Muscle of back (tissue), 11 donors: ENCODE measurements around the gene CDH4. TPM values are rescaled to one million over a fixed set of nuclear protein-coding genes. Genes with fewer than 3 reads are reported as not detected.

ENCODE experiments used
- DNase-seq, 3 donors: peaks; one replicate each; pipeline versions ENCODE4 v3.0.0 to v3.0.0-alpha.2; 2013
- polyA plus RNA-seq, 10 donors: library from polyadenylated mRNA; unstranded; fragments of 120-200 nt; gene quantifications; one replicate each; pipeline ENCODE4 v1.2.1, GENCODE V29; 2013; ENCODE audit not compliant: insufficient read length in 10 of 10

Gene CDH4
- polyA plus RNA-seq, 10 donors = 0.74 to 2.0 (median 1.1) TPM

DNA sequence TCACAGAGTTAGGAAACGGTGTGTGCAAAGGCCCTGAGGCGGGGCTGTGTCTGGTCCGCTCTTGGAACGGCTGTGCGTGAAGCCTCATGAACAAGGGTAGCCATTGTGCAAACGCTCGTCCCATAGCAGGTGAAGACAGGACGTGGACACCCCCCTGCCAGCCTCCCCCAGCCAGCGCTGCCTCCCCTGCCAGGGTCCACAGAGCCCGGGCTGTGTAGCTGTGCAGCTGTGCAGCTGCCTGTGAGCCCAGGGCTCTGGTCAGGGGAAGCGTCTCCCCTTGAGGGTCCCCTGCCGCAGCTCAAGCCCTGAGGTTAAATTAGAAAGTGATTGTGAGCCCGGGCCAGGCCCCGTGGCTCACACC lies 674.2 kb downstream of the CDH4 start:
- no peak for DNase-seq

DNA sequence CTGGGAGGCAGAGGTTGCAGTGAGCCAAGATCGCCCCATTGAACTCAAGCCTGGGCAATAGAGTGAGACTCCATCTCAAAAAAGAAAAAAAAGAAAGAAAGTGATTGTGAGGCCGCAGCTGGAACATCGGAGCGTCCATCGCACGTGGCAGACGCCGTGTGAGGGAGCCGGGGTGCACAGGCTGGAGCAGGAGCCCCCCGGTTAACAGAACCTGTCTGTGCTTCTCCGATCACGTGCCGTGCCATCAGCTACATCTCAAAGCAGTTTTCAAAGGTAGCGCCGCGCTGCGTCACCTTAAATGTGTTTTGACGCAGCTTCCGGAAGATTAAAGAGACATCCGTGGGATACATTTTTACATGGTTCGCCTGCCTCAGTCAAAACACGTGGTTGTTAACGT lies 674.7 kb downstream of the CDH4 start:
- DNase-seq = no peak

DNA sequence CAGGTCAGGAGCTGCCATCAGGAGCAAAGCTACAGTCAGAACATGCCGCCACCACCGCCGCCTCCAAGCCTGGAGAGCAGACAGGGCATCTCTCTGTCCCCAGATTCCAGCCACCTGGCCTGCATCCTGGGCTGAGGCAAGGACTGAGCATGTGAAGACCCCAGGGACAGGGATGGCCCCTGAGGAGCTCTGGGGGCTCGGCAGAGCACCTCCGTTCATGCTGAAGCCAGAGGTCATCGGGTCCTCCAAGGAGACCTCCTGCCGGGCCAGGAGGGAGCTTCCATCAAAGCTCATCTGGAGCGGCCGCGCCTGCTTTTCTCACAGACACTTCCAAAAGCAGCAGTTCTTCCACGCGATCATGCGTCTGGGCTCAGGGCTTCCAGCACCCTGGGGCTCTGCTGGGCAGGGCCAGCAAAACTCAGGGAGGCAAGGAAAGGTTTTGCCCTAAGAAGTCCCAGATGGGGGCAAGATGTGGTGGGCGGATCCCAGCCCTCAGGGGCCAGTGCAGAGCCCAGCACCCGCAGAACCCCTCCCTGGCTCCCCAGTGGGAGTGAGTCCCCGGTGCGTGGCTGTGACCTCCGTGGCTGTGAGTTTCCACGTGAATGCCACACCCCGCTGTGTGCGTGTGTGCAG lies 675.2 kb downstream of the CDH4 start:
- no peak for DNase-seq

DNA sequence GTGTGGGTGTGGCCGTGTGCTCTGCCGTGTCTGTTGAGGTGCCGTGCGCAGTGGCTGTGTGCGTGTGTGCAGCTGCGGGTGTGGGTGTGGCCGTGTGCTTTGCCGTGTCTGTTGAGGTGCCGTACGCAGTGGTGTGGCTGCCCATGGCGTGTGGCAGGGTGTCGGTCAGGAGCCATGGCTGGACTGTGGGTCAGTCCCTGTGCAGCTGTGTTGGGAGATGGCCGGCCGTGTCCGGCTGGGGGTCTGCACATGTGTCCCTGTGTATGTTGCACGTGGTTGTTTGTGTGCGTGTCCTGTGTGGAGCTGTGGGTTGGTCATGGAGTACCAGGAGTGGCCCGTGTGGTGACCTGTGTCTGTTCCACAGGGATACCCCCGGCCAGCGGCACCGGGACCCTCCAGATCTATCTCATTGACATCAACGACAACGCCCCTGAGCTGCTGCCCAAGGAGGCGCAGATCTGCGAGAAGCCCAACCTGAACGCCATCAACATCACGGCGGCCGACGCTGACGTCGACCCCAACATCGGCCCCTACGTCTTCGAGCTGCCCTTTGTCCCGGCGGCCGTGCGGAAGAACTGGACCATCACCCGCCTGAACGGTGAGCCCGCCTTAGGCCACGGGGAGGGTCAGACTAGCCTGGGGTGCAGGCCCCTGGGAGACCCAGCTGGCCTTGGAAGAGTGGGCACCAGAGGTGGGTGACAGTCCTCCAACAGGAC lies 675.9 kb downstream of the CDH4 start:
- no peak for DNase-seq

DNA sequence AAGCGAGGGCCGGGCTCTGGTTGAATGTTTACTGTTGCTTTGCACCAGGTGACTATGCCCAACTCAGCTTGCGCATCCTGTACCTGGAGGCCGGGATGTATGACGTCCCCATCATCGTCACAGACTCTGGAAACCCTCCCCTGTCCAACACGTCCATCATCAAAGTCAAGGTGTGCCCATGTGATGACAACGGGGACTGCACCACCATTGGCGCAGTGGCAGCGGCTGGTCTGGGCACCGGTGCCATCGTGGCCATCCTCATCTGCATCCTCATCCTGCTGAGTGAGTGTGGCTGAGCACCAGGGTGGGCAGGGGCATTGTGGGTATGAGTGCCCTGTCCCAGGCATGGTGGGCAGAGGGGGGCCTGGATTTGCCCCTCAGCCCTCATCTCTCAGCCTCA lies 677.5 kb downstream of the CDH4 start:
- DNase-seq = no peak

DNA sequence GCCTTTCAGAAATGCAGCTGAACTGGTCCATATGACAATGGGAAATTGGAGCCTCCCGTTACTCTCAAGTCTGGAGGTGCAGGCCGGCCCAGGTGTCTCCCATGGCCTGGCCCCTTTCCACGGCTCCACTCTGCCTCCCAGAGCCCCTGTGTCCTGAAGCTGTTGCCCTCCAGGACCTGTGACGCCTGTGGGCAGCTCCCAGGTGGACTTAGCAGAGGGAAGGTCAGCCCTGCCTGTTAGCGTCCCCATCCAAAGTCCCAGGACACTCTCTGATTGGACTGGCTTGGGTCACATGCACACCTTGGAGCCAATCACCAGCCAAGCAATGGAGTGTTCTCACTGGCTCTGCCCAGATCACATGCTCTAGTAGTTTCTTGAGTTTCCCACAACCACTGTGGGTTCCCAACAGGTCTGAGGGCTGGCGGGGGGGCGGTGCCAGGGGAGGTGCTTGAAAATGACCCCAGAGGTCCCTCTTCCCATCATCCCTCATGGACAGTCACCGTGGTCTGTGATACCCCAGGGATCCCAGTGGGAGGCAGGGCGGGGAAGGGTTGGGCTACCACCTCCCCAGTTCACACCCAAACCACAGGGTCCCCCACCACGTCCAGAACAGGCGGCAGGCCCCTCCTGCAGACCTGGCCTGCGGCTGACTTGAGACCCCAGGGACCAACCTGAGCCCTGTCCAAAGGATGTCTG lies 678.1 kb downstream of the CDH4 start:
- no peak for DNase-seq

DNA sequence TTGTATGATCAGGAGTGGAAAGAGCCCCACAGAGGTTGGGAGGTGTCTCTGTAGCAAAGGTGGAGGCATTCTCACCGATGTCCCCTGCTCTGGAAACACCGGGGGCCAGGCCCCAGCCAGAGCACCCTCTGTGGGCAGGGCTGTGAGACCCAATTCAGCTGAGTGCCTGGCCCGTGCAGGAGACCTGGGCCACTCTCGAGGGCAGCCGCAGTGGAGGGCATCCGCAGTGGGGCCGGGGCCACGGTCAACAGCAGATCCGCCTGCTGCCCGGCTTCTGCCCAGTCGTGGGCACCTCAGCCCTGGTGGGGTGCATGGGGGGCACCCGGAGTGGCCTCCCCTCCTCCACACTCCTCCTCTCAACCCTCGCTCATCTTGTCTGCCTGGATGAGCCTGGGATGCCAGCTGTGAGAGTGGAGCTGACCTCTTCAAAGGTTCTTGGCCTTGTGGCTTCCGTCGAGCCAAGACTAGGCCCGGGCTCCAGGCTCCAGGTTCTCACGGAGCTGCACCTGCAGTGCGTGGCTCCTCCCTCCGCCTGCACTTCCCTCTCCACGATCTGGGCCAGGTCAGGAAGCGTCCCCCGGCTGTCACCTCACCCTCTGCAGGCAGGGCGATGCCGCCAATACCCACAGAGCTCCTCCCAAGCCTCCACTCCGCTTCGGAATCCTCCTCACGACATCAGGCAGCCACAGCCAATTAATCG lies 678.9 kb downstream of the CDH4 start:
- no peak for DNase-seq

DNA sequence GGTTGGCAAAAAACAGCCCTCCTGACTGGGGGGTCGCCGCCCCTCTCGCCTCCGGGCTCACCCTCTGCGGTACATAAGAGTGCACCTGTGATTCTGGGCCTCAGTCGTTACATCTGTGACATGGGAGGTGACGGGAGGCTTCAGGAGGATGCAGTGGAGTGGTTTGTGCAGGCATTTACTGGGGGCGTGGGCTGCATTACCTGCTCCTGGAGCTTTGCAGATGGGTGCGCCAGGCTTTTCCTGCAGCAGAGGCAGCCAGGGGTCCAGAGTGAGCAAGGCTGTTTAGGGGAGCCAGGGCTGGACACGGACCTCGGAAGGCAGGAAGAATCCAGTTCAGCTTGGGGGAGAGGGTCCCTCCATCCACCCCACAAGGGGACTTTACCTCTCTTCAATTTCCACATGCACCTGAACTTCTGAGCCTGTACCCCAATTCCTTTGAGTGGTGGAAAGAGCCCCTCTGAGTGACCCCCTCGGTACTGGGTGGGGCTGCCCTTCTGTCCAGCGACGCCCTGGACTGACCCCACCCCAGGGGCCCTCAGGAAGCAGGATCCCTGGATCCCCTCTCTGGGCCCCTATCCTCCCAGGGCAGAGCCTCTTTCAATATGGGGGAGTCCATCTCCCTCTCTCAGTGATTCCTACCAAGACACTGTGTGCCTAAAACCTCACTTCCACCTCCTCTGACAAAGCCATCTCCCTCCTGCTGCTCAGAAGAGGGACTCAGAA lies 679.6 kb downstream of the CDH4 start:
- no peak for DNase-seq

DNA sequence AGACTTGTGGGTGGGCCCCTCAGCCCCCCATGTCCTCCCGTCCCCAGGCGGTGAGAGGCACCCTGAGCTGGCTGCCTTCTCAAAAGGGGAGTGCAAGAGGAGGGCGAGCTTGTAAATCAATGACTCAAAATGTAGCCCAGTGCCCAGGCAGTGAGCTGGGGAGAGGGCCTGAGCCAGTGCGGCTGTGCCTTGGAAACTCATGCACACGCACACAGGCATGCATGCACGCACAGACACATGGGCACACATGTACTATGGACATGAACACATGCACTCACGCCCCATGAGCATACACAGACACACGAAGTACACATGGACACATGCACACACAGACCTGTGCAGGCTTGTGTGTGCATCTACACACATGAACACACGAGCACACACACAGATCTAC lies 680.1 kb downstream of the CDH4 start:
- no peak for DNase-seq

DNA sequence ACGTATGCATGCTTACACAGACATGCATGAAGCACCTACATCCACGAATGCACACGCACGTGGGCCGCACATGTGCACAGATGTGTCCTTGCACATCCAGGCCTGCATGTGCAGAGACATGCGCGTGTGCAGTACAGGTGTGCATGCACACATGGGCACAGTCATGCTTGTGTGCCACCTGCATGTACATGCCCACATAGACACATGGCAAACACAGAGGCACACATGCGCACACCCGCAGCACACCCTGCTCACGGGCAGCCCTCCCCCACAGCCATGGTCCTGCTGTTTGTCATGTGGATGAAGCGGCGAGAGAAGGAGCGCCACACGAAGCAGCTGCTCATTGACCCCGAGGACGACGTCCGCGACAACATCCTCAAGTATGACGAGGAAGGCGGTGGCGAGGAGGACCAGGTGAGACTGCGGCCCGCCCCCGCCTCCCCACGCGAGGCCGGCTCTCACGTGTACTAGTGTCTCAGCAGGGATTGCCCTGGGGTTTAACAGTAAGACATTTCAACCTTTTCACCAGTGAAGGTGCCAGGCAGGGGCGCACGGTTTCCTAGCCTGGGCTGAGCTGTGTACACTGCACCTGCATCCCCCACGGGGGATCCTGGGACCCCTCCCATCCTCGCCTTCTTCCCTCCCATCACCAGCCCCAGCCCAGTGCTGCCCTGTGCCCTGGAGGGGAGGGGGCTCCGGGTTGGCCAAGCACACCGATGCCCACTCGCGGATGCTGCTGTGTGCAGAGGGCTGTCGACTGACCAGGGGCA lies 680.8 kb downstream of the CDH4 start:
- DNase-seq = no peak

DNA sequence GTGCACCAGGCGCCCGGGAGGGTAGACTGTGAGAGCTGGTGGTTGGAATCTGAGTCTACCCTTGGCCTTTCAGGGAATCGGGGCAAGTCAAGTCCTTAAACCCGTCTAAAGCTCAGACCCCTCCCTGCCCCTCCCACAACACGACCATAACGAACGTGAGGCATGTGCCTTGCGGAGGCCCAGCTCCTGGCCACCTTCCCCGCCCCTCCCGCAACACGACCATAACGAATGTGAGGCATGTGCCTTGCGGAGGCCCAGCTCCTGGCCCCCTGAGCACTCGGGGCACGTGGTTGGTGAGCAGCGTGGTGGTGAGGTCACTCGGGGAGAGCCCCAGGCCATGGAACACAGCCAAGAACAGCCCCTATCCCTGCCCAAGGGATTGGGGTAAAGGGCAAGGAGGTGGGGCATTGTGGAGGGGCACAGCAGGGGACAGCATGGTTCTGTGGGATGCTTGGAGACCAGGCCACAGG lies 681.5 kb downstream of the CDH4 start:
- no peak for DNase-seq

DNA sequence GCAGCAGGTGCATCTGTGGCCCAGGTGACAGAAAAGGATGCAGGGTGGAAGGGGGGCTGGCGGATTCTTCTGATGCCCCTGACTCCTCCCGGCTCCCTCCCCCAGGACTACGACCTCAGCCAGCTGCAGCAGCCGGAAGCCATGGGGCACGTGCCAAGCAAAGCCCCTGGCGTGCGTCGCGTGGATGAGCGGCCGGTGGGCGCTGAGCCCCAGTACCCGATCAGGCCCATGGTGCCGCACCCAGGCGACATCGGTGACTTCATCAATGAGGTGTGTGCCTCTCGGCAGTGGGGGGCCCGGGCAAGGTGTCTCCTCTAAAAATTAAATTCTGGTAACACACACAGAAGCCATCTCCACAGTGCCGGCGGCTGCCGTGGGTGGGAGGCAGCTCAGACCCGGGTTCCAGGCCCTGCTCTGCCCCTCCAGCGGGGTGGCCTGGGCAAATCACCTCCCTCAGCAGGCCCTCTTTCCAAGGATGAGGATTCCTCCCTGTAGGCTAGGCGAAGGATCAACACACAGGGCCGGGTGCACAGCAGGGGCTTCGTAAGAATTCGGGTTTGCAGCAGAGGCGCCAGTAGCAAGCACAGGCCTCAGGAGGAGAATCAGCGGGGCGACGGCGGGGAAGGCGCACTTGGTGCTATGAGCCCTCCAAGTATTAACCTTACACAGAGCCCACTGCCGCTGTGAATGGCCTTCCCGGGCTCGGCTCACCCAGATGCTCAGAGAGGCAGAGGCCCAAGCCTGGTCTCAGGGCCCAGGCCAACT lies 682.1 kb downstream of the CDH4 start:
- no peak for DNase-seq

DNA sequence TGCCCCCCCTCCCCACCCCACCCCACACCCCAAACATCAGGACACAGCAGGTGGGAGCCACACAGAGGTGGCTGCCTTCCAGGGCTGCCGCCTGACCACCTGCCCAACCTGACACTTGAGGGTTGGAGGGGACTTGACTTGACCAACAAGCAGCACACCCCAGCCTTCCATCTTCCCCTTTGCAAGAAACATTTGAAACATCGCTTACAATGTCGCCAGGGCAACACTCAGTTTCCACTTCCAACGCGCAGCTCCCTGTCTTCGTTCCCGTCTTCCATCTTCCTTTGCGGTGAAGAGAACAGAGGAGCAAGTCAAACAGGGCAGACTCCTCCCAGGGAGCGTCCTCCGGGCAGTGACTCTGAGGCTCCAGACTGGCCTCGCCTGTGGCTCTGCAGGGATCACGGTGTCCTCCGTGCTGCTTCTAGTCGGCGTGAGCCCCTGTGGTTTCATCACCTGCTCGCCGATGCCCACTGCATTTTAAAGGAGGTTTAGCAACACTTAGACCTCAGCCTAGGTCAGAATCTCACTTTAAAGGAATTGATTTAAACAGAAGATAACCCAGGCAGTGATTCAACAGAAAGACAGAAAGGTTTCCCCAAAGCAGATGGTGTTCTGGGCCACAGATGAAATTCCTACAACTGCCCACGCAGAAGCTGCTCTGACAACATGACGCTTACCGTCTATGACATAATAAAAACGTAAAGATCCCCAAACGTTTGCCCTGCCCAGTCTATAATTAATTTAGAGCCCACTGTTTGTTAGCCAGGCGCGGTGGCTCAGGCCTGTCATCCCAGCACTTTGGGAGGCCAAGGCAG lies 682.9 kb downstream of the CDH4 start:
- no peak for DNase-seq

DNA sequence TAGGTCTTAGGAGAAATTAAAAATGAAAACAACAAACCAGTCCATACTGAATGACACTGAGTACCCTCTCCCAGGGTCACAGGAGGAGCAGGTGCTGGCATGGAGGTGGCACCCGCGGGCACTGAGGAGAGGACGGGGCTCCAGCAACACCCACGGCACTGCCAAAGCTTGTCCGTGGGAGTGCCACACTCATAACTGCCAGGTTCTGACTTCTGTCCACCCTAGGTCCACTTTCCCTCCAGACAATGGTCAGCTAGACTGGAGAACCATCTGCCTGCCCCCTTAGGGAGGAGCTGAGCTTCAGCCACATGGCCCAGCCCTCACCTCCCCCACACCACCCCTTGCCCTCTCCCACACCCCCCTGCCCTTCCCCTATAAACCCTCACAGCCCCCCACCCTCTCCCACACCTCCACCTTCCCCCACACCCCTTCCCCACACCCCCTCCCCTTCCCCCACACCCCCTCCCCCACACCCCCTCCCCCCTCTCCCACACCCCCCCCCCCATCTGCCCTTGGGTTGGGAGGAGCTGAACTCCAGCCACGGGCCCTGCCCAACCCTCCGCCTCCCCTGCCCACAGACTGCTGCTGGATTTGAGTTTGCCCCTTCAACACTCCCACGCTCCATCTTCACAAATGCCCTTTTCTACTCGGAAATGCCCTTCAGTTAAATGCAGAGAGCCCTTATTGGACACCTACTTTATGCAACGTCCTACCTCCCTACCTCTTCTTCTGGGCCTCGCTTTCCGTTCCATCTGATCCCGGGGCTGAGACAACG lies 684.1 kb downstream of the CDH4 start:
- no peak for DNase-seq

DNA sequence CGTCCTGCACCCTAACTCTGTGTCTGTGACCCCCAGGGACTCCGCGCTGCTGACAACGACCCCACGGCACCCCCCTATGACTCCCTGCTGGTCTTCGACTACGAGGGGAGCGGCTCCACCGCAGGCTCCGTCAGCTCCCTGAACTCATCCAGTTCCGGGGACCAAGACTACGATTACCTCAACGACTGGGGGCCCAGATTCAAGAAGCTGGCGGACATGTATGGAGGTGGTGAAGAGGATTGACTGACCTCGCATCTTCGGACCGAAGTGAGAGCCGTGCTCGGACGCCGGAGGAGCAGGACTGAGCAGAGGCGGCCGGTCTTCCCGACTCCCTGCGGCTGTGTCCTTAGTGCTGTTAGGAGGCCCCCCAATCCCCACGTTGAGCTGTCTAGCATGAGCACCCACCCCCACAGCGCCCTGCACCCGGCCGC lies 684.7 kb downstream of the CDH4 start:
- no peak for DNase-seq

DNA sequence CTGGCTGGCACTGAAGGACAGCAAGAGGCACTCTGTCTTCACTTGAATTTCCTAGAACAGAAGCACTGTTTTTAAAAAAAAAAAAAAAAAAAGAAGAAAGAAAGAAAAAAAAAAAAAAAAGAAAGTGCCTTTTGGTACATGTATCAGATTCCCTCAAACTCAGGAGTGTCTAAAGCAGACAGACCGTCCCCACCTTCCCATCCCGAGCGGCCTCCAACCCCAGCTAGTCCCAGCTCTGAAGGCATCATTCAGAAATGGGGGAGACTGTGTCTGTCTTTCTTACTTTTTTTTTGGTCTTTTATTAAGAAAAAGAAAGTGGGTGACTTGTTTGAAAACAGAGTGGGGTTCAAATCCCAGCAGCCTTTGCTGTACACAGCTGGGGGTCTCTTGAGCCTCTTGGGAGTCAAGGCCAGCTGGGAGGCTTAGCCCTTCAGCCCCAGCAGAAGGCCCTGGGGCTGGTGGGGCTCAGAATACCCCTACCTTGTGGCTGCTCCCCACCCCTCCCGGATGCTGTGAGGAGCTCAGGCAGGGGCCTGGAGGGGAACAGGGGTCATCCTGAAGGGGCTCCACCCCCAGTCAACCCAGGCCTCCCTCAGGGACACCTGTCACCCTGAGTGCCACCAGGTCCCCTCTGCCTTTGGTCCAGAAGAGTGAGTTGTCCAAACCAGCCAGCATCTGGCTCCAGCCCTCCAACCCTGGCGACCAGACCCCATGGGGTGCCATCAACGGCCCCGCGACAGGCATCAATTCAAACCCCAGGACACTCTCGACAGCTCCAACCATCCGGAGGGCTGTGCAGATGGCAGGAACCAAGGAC lies 685.3 kb downstream of the CDH4 start:
- DNase-seq = no peak
